GM19395 (cell line): ENCODE results near the gene COX7A1.
"Not testable (repeated sequence)": the region's sequence is repeated elsewhere in the genome, so short reads cannot be mapped to it uniquely, and the experiment has no call there.

Experiments
- ATAC-seq: cut with Tn5 transposase; IDR thresholded peaks from one replicate; pipeline ENCODE4 v1.9.1; 2021; ENCODE audit warnings: mild to moderate bottlenecking, moderate library complexity; ENCODE audit not compliant: unreplicated experiment

The COX7A1 gene

GRCh38 chr19:36142046-36142445, 10.2 kb downstream of the COX7A1 start:
- ATAC-seq: no peak

GRCh38 chr19:36141039-36141927, 11.0 kb downstream of the COX7A1 start:
- ATAC-seq: no peak

GRCh38 chr19:36140304-36141038, 11.8 kb downstream of the COX7A1 start:
- peak; percentile 21 for ATAC-seq

- ATAC-seq: peak; percentile 85
These were observed 12.6 kb downstream of the COX7A1 start, which contains the start of gene CAPNS1 for GRCh38 chr19:36139473-36140303. Gene CAPNS1 (plus strand): TSS chr19:36140066. CDS start chr19:36141012, 946 bp downstream.

GRCh38 chr19:36139120-36139472, 13.2 kb downstream of the COX7A1 start:
- no peak for ATAC-seq

- no peak for ATAC-seq
These were observed 15.1 kb downstream of the COX7A1 start for GRCh38 chr19:36136964-36137686.

GRCh38 chr19:36134867-36135266, 17.4 kb downstream of the COX7A1 start:
- not testable (repeated sequence) for ATAC-seq

GRCh38 chr19:36131221-36131620, 21.0 kb downstream of the COX7A1 start:
- not testable (repeated sequence) for ATAC-seq

GRCh38 chr19:36128392-36128736, 23.9 kb downstream of the COX7A1 start:
- ATAC-seq: peak; percentile 11

- ATAC-seq: no peak
These were observed 26.7 kb downstream of the COX7A1 start for GRCh38 chr19:36125557-36125956.

- no peak for ATAC-seq
These were observed 30.6 kb downstream of the COX7A1 start for GRCh38 chr19:36121486-36122124.

- no peak for ATAC-seq
These were observed 31.3 kb downstream of the COX7A1 start for GRCh38 chr19:36120984-36121358.

- no peak for ATAC-seq
These were observed 31.9 kb downstream of the COX7A1 start for GRCh38 chr19:36120092-36120983.

GRCh38 chr19:36116344-36116637, 36.0 kb downstream of the COX7A1 start:
- no peak for ATAC-seq

- peak; percentile 35 for ATAC-seq
These were observed 36.5 kb downstream of the COX7A1 start, which contains the start of gene TBCB for GRCh38 chr19:36115453-36116343. Gene TBCB (plus strand): TSS chr19:36115468. CDS start chr19:36115561, 93 bp downstream.

GRCh38 chr19:36114721-36115452, 37.4 kb downstream of the COX7A1 start, which contains the start of gene POLR2I:
Gene POLR2I (minus strand): TSS chr19:36114875. CDS start chr19:36114856, 19 bp downstream.
- peak; percentile 78 for ATAC-seq
